Caco-2 (cell line): ENCODE results near the gene SLC38A6. TPM values are rescaled to one million over a fixed set of nuclear protein-coding genes. Genes with fewer than 3 reads are reported as not detected.

Experiments used
- BruUV-seq: library from RNA; stranded (reverse); fragments of 400-500 nt; replicated peaks from 2 replicates; lab custom pipeline; 2021; lab: Mats Ljungman, UMichigan
- CTCF ChIA-PET: fragments of 300-600 bp; sonication (Branson Sonifier 250); formaldehyde crosslinking; loops from one replicate; lab custom pipeline; 2022; ENCODE audit warnings: antibody characterized with exemption; lab: Charles Lee
- POLR2A ChIA-PET: fragments of 300-600 bp; sonication (Branson Sonifier 250); formaldehyde crosslinking; loops from one replicate; lab custom pipeline; 2022; ENCODE audit warnings: antibody characterized with exemption; lab: Charles Lee
- DNase-seq, 2 experiments: peaks; one replicate each; pipeline versions ENCODE4 v3.0.0 to v3.0.0-alpha.2; 2020 to 2022
- H3K27me3 ChIP-seq: replicated peaks from 2 replicates; pipeline ENCODE4 v1.6.0; 2011; ENCODE audit warnings: low read length; ENCODE audit not compliant: control insufficient read depth, insufficient read depth
- H3K36me3 ChIP-seq: 2 replicates; pipeline ENCODE4 v1.5.1; 2011; ENCODE audit warnings: low read length; ENCODE audit not compliant: control insufficient read depth, insufficient read depth
- H3K4me1 ChIP-seq: fragments of 250-450 bp; sonication (Bioruptor Pico); 2 replicates; pipeline ENCODE4 v1.5.1; 2020; ENCODE audit warnings: mild to moderate bottlenecking
- H3K4me3 ChIP-seq: 2 replicates; pipeline ENCODE4 v1.5.1; 2011; ENCODE audit warnings: low read depth, mild to moderate bottlenecking, control low read depth, low read length
- H3K9me3 ChIP-seq: fragments of 250-450 bp; sonication (Bioruptor Pico); 2 replicates; pipeline ENCODE4 v1.5.1; 2020; ENCODE audit warnings: mild to moderate bottlenecking, moderate library complexity
- H3K27ac Mint-ChIP-seq: one replicate; pipeline ENCODE4 v1.8.0; 2022; ENCODE audit warnings: mixed read lengths; ENCODE audit not compliant: unreplicated experiment
- H3K27me3 Mint-ChIP-seq: one replicate; pipeline ENCODE4 v1.8.0; 2022; ENCODE audit warnings: mixed read lengths; ENCODE audit not compliant: insufficient read depth, unreplicated experiment
- H3K36me3 Mint-ChIP-seq: one replicate; pipeline ENCODE4 v1.8.0; 2022; ENCODE audit warnings: mild to moderate bottlenecking, mixed read lengths; ENCODE audit not compliant: insufficient read depth, unreplicated experiment
- H3K4me1 Mint-ChIP-seq: one replicate; pipeline ENCODE4 v1.8.0; 2022; ENCODE audit warnings: low read depth, mixed read lengths; ENCODE audit not compliant: unreplicated experiment
- H3K4me3 Mint-ChIP-seq: one replicate; pipeline ENCODE4 v1.8.0; 2022; ENCODE audit warnings: mild to moderate bottlenecking, moderate library complexity, mixed read lengths; ENCODE audit not compliant: unreplicated experiment
- H3K9me3 Mint-ChIP-seq: one replicate; pipeline ENCODE4 v1.8.0; 2022; ENCODE audit warnings: mixed read lengths; ENCODE audit not compliant: unreplicated experiment
- intact Hi-C: fragments of 100-400 bp; cut with micrococcal nuclease; formaldehyde crosslinking; loops from one replicate; pipeline ENCODE4 v1.10.0; 2022; ENCODE audit not compliant: unreplicated experiment
- total RNA-seq: library from RNA; stranded (reverse); gene quantifications from 2 replicates; pipeline ENCODE4 v1.2.3, GENCODE V29; 2022
- TF ChIP-seq, protein P1 (sequence below), 2 experiments: fragments of 200-600 bp in 1 of 2; IDR thresholded peaks; 1 replicate in 1 of 2; 2 replicates in 1 of 2; pipeline versions ENCODE4 v1.5.1 to v1.8.0; 2011 to 2022; ENCODE audit warnings: antibody characterized with exemption in 1 of 2, control low read depth in 1 of 2, inconsistent platforms in 1 of 2, low read depth in 1 of 2, low read length in 1 of 2, mild to moderate bottlenecking in 1 of 2, moderate library complexity in 1 of 2; ENCODE audit not compliant: insufficient read depth in 1 of 2, severe bottlenecking in 1 of 2, unreplicated experiment in 1 of 2

Gene SLC38A6
- total RNA-seq, 1 experiment from 2014 or later: 11.5 TPM

DNA sequence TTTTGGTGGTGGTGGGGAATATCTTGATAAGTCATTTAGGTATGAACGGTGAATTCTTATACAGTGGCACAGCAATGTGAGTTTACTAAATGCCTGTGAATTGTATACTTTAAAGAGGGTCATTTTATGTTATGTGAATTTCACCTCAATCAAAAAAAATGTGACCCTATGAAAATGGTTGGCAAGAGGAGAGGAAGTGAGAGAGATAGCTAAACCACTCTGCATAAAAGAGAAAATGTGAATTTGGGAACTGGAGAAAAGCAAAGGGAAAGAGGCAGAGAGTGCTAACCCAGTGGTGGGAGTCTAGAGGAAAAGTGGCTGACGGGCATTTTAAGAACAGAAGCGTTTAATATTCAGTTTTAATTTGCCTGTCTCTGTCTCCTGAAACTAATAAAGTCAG lies 93.8 kb downstream of the SLC38A6 start:
- POLR2A ChIA-PET: no interaction called here
- H3K9me3 Mint-ChIP-seq: no peaks in the 10 kb centered on the region
- intact Hi-C loops: no loop called here
- no peak overlapping the region for H3K27ac Mint-ChIP-seq
- CTCF ChIA-PET: no interaction called here
- H3K36me3 Mint-ChIP-seq: peaks cover 6% of the 10 kb centered on the region
- no TSS peak for BruUV-seq
- H3K36me3 ChIP-seq: no peaks in the 10 kb centered on the region
- H3K27me3 ChIP-seq: no peaks in the 10 kb centered on the region
- no peak overlapping the region for H3K4me3 ChIP-seq
- H3K4me1 ChIP-seq: no peaks in the 10 kb centered on the region
- H3K4me3 Mint-ChIP-seq: no peak overlapping the region
- DNase-seq: no peak
- no peaks in the 10 kb centered on the region for H3K4me1 Mint-ChIP-seq
- no peaks in the 10 kb centered on the region for H3K9me3 ChIP-seq
- TF ChIP-seq, protein P1, sequence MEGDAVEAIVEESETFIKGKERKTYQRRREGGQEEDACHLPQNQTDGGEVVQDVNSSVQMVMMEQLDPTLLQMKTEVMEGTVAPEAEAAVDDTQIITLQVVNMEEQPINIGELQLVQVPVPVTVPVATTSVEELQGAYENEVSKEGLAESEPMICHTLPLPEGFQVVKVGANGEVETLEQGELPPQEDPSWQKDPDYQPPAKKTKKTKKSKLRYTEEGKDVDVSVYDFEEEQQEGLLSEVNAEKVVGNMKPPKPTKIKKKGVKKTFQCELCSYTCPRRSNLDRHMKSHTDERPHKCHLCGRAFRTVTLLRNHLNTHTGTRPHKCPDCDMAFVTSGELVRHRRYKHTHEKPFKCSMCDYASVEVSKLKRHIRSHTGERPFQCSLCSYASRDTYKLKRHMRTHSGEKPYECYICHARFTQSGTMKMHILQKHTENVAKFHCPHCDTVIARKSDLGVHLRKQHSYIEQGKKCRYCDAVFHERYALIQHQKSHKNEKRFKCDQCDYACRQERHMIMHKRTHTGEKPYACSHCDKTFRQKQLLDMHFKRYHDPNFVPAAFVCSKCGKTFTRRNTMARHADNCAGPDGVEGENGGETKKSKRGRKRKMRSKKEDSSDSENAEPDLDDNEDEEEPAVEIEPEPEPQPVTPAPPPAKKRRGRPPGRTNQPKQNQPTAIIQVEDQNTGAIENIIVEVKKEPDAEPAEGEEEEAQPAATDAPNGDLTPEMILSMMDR (IDR thresholded peaks at IDR 0.05; ENCODE audit: insufficient read depth in 1 of 2, low read depth in 1 of 2, low read length in 1 of 2, severe bottlenecking in 1 of 2, unreplicated experiment in 1 of 2): no peak
- H3K27me3 Mint-ChIP-seq: no peaks in the 10 kb centered on the region

DNA sequence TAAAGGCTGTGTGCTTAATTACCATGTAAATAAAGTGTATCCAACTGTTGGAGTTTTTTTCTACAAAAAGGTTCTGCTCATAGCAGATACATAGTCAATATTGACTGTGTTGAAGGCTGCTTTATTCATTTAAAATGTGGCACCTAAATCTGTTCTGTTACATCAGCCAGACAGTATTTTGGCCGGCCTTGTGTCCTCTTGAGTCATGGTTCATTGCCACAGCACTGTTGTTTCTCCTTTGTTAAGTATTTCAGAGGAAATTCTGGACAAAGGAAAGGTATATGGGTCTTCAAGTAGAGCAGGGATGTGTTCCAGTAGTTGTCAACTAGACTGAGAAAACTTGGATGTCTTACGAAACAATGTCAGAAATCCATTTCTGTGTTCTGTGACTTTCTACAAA lies 95.5 kb downstream of the SLC38A6 start:
- H3K27ac Mint-ChIP-seq: no peak overlapping the region
- intact Hi-C loops: no loop called here
- H3K27me3 Mint-ChIP-seq: no peaks in the 10 kb centered on the region
- H3K4me3 Mint-ChIP-seq: no peak overlapping the region
- TF ChIP-seq, protein P1 (IDR thresholded peaks at IDR 0.05; ENCODE audit: insufficient read depth in 1 of 2, low read depth in 1 of 2, low read length in 1 of 2, severe bottlenecking in 1 of 2, unreplicated experiment in 1 of 2): no peak
- Histone ChIP-seq H3K9me3 (no peaks in the 10 kb centered on the region), H3K4me3 (no peak overlapping the region), H3K27me3 (no peaks in the 10 kb centered on the region), H3K4me1 (no peaks in the 10 kb centered on the region), H3K36me3 (no peaks in the 10 kb centered on the region)
- BruUV-seq: no TSS peak
- no peak for DNase-seq
- ChIA-PET CTCF (no interaction called here), POLR2A (no interaction called here)
- no peaks in the 10 kb centered on the region for H3K9me3 Mint-ChIP-seq
- peaks cover 6% of the 10 kb centered on the region for H3K36me3 Mint-ChIP-seq
- H3K4me1 Mint-ChIP-seq: no peaks in the 10 kb centered on the region

DNA sequence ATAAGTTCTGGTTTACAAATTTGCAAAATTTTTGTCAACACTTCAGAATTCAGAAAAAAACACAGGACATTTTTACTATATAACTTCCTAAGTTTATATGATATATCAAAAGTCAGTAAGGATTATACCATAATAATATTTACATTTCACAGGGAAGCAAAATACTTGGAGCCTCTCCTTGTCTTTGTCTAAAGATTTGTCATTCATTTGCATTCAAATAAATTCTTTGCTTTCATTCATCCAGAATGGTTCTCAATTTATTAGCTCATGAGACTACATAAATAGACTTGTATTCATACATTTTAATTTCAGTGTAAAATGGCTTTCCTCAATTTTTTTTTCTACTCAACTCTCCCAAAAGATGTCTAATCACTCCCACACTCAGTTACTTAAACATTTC lies 96.4 kb downstream of the SLC38A6 start:
- no peak for DNase-seq
- TF ChIP-seq, protein P1 (IDR thresholded peaks at IDR 0.05; ENCODE audit: insufficient read depth in 1 of 2, low read depth in 1 of 2, low read length in 1 of 2, severe bottlenecking in 1 of 2, unreplicated experiment in 1 of 2): no peak
- BruUV-seq: no TSS peak
- Histone ChIP-seq H3K36me3 (no peaks in the 10 kb centered on the region), H3K27me3 (no peaks in the 10 kb centered on the region), H3K4me3 (no peak overlapping the region), H3K9me3 (no peaks in the 10 kb centered on the region), H3K4me1 (no peaks in the 10 kb centered on the region)
- Mint-ChIP-seq H3K27ac (no peak overlapping the region), H3K4me1 (no peaks in the 10 kb centered on the region), H3K27me3 (no peaks in the 10 kb centered on the region), H3K9me3 (no peaks in the 10 kb centered on the region), H3K36me3 (peaks cover 6% of the 10 kb centered on the region), H3K4me3 (no peak overlapping the region)
- intact Hi-C loops: no loop called here
- CTCF ChIA-PET: no interaction called here
- POLR2A ChIA-PET: no interaction called here
